Gastrocnemius medialis (tissue), 4 donors: ENCODE measurements around the gene RDH5. TPM values are rescaled to one million over a fixed set of nuclear protein-coding genes. Genes with fewer than 3 reads are reported as not detected.
A peak's percentile ranks its signal among the peaks of the same experiment; 100 is the strongest.

Experiments used
- ATAC-seq, 2 donors: fragments of 150-250 bp; one replicate each; pipeline ENCODE4 v1.9.1; 2016
- DNase-seq, 2 donors: peaks; one replicate each; pipeline ENCODE4 v3.0.0-alpha.2; 2019
- H3K27ac ChIP-seq, 4 donors: fragments of 200-600 bp; sonication (generic); 1 replicate in 1 of 4; 2 replicates in 3 of 4; pipeline ENCODE4 v1.5.1; 2016 to 2018; ENCODE audit warnings: mild to moderate bottlenecking in 2 of 4, moderate library complexity in 1 of 4
- H3K27me3 ChIP-seq, 3 donors: fragments of 200-600 bp; sonication (generic) in 2 of 3; 1 replicate in 1 of 3; 2 replicates in 2 of 3; pipeline versions ENCODE4 v1.5.1 to v1.6.0; 2016 to 2019; ENCODE audit warnings: mild to moderate bottlenecking in 1 of 3, moderate library complexity in 1 of 3
- H3K36me3 ChIP-seq, 2 donors: fragments of 200-600 bp; sonication (generic) in 1 of 2; one replicate each; pipeline ENCODE4 v1.5.1; 2017 to 2018
- H3K4me1 ChIP-seq, 2 donors: fragments of 200-600 bp; sonication (generic) in 1 of 2; one replicate each; pipeline ENCODE4 v1.5.1; 2016 to 2017; ENCODE audit warnings: mild to moderate bottlenecking in 2 of 2
- H3K4me3 ChIP-seq, 4 donors: fragments of 200-600 bp; sonication (generic) in 3 of 4; 1 replicate in 1 of 4; 2 replicates in 3 of 4; pipeline ENCODE4 v1.5.1; 2016 to 2019; ENCODE audit warnings: mild to moderate bottlenecking in 2 of 4
- H3K9me3 ChIP-seq, 3 donors: fragments of 200-600 bp; sonication (generic) in 2 of 3; 1 replicate in 1 of 3; 2 replicates in 2 of 3; pipeline ENCODE4 v1.5.1; 2016 to 2019
- CTCF ChIP-seq, 5 experiments: fragments of 450-650 bp in 3 of 5; fragments of 200-600 bp in 2 of 5; sonication (generic) in 2 of 5; IDR thresholded peaks in 4 of 5; conservative IDR thresholded peaks in 1 of 5; 1 replicate in 4 of 5; 2 replicates in 1 of 5; pipeline ENCODE4 v1.5.1; 2016 to 2019; ENCODE audit warnings: antibody characterized with exemption in 5 of 5, mild to moderate bottlenecking in 3 of 5, moderate library complexity in 3 of 5
- POLR2A ChIP-seq, 2 donors: fragments of 450-650 bp; IDR thresholded peaks; one replicate each; pipeline ENCODE4 v1.6.1; 2017; ENCODE audit warnings: antibody characterized with exemption in 2 of 2, mild to moderate bottlenecking in 2 of 2, moderate library complexity in 2 of 2
- in situ Hi-C, 4 donors: fragments of 200-750 bp; cut with MboI; loops; one replicate each; pipeline versions ENCODE4 v1.15.0 to v1.8.0; 2017; ENCODE audit warnings: low sequenced_read_pairs in 4 of 4
- intact Hi-C: fragments of 100-400 bp; cut with DNase I; formaldehyde crosslinking; loops from one replicate; pipeline ENCODE4 v1.15.1; 2023; ENCODE audit warnings: low total_unique reads
- total RNA-seq, 4 donors: library from RNA; depleted of rRNA; stranded (reverse); fragments of >200 nt; gene quantifications; one replicate each; pipeline versions ENCODE4 v1.1.0 to v1.2.3, GENCODE V29; 2016

The RDH5 gene
- total RNA-seq, 4 donors from 2014 or later, result 3.8 to 10.3 (median 7.5) TPM

DNA sequence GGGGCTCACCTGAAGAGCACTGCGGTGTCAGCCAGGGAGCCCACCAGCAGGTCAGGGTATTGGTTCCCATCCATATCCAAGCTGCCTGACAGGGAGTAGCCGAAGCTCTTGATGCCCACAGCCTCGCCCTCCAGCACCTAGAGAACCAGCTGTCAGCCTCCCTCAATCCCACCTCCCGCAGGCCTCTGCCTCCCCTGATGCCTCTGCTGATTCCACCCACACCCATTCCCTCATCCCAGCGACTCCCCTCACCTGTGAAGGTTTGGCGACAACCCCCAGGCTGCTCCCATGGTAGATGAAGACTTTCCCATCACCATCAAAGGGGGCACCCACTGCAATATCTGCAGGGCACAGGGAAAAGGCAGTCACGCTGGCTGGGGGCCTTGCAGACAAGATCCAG lies 22.5 kb upstream of the RDH5 start:
- no peak for TF ChIP-seq CTCF (IDR thresholded peaks at IDR 0.05 in 4 of 5, conservative IDR thresholded peaks at IDR 0.05 in 1 of 5)
- TF ChIP-seq POLR2A (IDR thresholded peaks at IDR 0.05), result no peak
- no peaks in the 10 kb centered on the region for H3K27me3 ChIP-seq
- in situ Hi-C loops (no loop called here), intact Hi-C loops (loop anchor here (1.0 kb wide), 1 partner anchor 11 kb away; no protein-coding TSS in a partner anchor)
- no peaks in the 10 kb centered on the region for H3K9me3 ChIP-seq
- peaks cover 28 to 29% of the 10 kb centered on the region in 2 donors for H3K4me1 ChIP-seq
- H3K4me3 ChIP-seq, result no peak overlapping the region
- DNase-seq (peak in 1 of 2 donors; percentile 11), ATAC-seq (no peak)
- H3K27ac ChIP-seq, result peak overlapping the region; percentile 87 to 96 (median 92)
- peaks cover 0 to 69% of the 10 kb centered on the region in 2 donors for H3K36me3 ChIP-seq

GRCh38 chr12:55698241-55698955 lies 21.8 kb upstream of the RDH5 start:
- TF ChIP-seq POLR2A (IDR thresholded peaks at IDR 0.05) (no peak), CTCF (IDR thresholded peaks at IDR 0.05 in 4 of 5, conservative IDR thresholded peaks at IDR 0.05 in 1 of 5) (no peak)
- H3K27me3 ChIP-seq, result no peaks in the 10 kb centered on the region
- DNase-seq (peak in 1 of 2 donors; percentile 11), ATAC-seq (no peak)
- in situ Hi-C loops (no loop called here), intact Hi-C loops (no loop called here)
- no peaks in the 10 kb centered on the region for H3K9me3 ChIP-seq
- no peak overlapping the region for H3K4me3 ChIP-seq
- peaks cover 0 to 62% of the 10 kb centered on the region in 2 donors for H3K36me3 ChIP-seq
- peak overlapping the region; percentile 87 to 96 (median 92) for H3K27ac ChIP-seq
- peaks cover 34 to 36% of the 10 kb centered on the region in 2 donors for H3K4me1 ChIP-seq

DNA sequence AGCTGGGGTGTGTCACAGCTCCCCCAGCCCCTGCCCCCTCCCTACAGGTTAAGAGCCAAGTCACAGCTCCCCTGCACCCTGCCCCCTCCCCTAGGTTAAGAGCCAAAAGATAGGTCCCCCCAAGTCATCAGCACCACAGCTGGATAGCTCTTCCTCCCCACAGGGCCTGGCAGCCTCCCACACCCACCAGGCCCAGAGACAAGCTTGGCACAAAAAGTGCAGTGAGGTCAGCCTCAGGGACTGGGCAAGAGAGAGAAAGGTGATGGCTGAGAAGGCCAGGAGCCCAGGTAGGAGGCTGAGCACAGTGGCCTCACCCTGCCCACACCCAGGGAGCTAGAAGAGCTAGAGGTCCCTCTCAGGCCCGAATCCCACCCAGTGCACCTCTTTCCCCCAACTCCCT lies 21.2 kb upstream of the RDH5 start:
- no peaks in the 10 kb centered on the region for H3K9me3 ChIP-seq
- TF ChIP-seq CTCF (IDR thresholded peaks at IDR 0.05 in 4 of 5, conservative IDR thresholded peaks at IDR 0.05 in 1 of 5) (no peak), POLR2A (IDR thresholded peaks at IDR 0.05) (no peak)
- peak overlapping the region; percentile 87 to 96 (median 92) for H3K27ac ChIP-seq
- peaks cover 39 to 41% of the 10 kb centered on the region in 2 donors for H3K4me1 ChIP-seq
- no peak overlapping the region for H3K4me3 ChIP-seq
- ATAC-seq, result no peak
- intact Hi-C loops (no loop called here), in situ Hi-C loops (no loop called here)
- no peaks in the 10 kb centered on the region for H3K27me3 ChIP-seq
- peaks cover 0 to 56% of the 10 kb centered on the region in 2 donors for H3K36me3 ChIP-seq
- peak in 1 of 2 donors; percentile 14 for DNase-seq

GRCh38 chr12:55699471-55700055 lies 20.6 kb upstream of the RDH5 start:
- H3K4me3 ChIP-seq, result no peak overlapping the region
- peaks cover 45 to 47% of the 10 kb centered on the region in 2 donors for H3K4me1 ChIP-seq
- H3K27ac ChIP-seq, result peak overlapping the region; percentile 87 to 96 (median 92)
- H3K9me3 ChIP-seq, result no peaks in the 10 kb centered on the region
- intact Hi-C loops, result loop anchor here (2.0 to 10.0 kb wide), 2 partner anchors 17 to 1415 kb away; partner anchors contain the start of genes CBX5 and HNRNPA1
- DNase-seq (no peak), ATAC-seq (no peak)
- no peaks in the 10 kb centered on the region for H3K27me3 ChIP-seq
- in situ Hi-C loops, result loop anchor here in 1 of 4 donors (25.0 kb wide), 1 partner anchor 1712 kb away; the partner anchor contains the start of gene HOXC10
- TF ChIP-seq POLR2A (IDR thresholded peaks at IDR 0.05) (no peak), CTCF (IDR thresholded peaks at IDR 0.05 in 4 of 5, conservative IDR thresholded peaks at IDR 0.05 in 1 of 5) (no peak)
- H3K36me3 ChIP-seq, result peaks cover 0 to 50% of the 10 kb centered on the region in 2 donors
